Mesenchymal stem cell (in vitro differentiated cells and primary cell): ENCODE results near the gene ARHGEF1.

Experiments
- DNase-seq: peaks from one replicate; pipeline ENCODE4 v3.0.0-alpha.2; 2013
- H2AFZ ChIP-seq: one replicate; pipeline ENCODE4 v1.6.1; 2013; ENCODE audit warnings: low read depth, mild to moderate bottlenecking, control low read depth, inconsistent platforms, low read length, moderate library complexity
- H2AK5ac ChIP-seq: 2 replicates; pipeline ENCODE4 v1.6.1; 2013; ENCODE audit warnings: low read length, moderate library complexity, mild to moderate bottlenecking, inconsistent platforms; ENCODE audit not compliant: severe bottlenecking
- H2BK120ac ChIP-seq: one replicate; pipeline ENCODE4 v1.6.1; 2013; ENCODE audit warnings: low read depth, mild to moderate bottlenecking, inconsistent platforms, low read length, moderate library complexity
- H2BK12ac ChIP-seq, 2 experiments: one replicate each; pipeline ENCODE4 v1.6.1; 2013; ENCODE audit warnings: inconsistent platforms in 2 of 2, low read length in 2 of 2, mild to moderate bottlenecking in 2 of 2, moderate library complexity in 2 of 2, control low read depth in 1 of 2
- H2BK15ac ChIP-seq: one replicate; pipeline ENCODE4 v1.6.1; 2013; ENCODE audit warnings: mild to moderate bottlenecking, low read depth, inconsistent platforms; ENCODE audit not compliant: poor library complexity, severe bottlenecking
- H2BK5ac ChIP-seq: 2 replicates; pipeline ENCODE4 v1.6.1; 2013; ENCODE audit warnings: low read depth, mild to moderate bottlenecking, low read length, control low read depth, inconsistent platforms; ENCODE audit not compliant: poor library complexity, severe bottlenecking
- H3K14ac ChIP-seq, 2 experiments: one replicate each; pipeline ENCODE4 v1.6.1; 2013; ENCODE audit warnings: inconsistent platforms in 2 of 2, low read length in 2 of 2, control low read depth in 1 of 2, mild to moderate bottlenecking in 1 of 2, moderate library complexity in 1 of 2
- H3K18ac ChIP-seq, 2 experiments: one replicate each; pipeline ENCODE4 v1.6.1; 2013; ENCODE audit warnings: inconsistent platforms in 2 of 2, low read length in 2 of 2, control low read depth in 1 of 2, low read depth in 1 of 2, mild to moderate bottlenecking in 1 of 2
- H3K23ac ChIP-seq, 2 experiments: one replicate each; pipeline ENCODE4 v1.6.1; 2013; ENCODE audit warnings: inconsistent platforms in 2 of 2, low read length in 2 of 2, mild to moderate bottlenecking in 2 of 2, moderate library complexity in 2 of 2, control low read depth in 1 of 2
- H3K27ac ChIP-seq: 2 replicates; pipeline ENCODE4 v1.5.1; 2013; ENCODE audit warnings: mild to moderate bottlenecking, moderate library complexity, low read length, control low read depth, inconsistent platforms; ENCODE audit not compliant: poor library complexity, severe bottlenecking
- H3K27me3 ChIP-seq, 2 experiments: 2 replicates each; pipeline versions ENCODE4 v1.6.1 to v1.7.0; 2013; ENCODE audit warnings: low read length in 2 of 2, mild to moderate bottlenecking in 2 of 2, moderate library complexity in 2 of 2, control low read depth in 1 of 2, inconsistent platforms in 1 of 2; ENCODE audit not compliant: control insufficient read depth in 1 of 2, insufficient read depth in 1 of 2
- H3K36me3 ChIP-seq, 2 experiments: 2 replicates each; pipeline versions ENCODE4 v1.6.1 to v1.7.0; 2013; ENCODE audit warnings: low read length in 2 of 2, control low read depth in 1 of 2, inconsistent platforms in 1 of 2, low read depth in 1 of 2, mild to moderate bottlenecking in 1 of 2; ENCODE audit not compliant: insufficient read depth in 2 of 2, control insufficient read depth in 1 of 2
- H3K4ac ChIP-seq, 2 experiments: one replicate each; pipeline ENCODE4 v1.6.1; 2013; ENCODE audit warnings: inconsistent platforms in 2 of 2, low read length in 2 of 2, mild to moderate bottlenecking in 2 of 2, moderate library complexity in 2 of 2, control low read depth in 1 of 2, low read depth in 1 of 2
- H3K4me1 ChIP-seq: 2 replicates; pipeline ENCODE4 v1.6.1; 2013; ENCODE audit warnings: low read depth, low read length, control low read depth; ENCODE audit not compliant: control insufficient read depth, insufficient read depth
- H3K4me2 ChIP-seq: 2 replicates; pipeline ENCODE4 v1.6.1; 2013; ENCODE audit warnings: low read length, mild to moderate bottlenecking, inconsistent platforms; ENCODE audit not compliant: poor library complexity, severe bottlenecking
- H3K4me3 ChIP-seq, 2 experiments: 2 replicates each; pipeline versions ENCODE4 v1.5.1 to v1.7.0; 2013; ENCODE audit warnings: low read length in 2 of 2, mild to moderate bottlenecking in 2 of 2, control low read depth in 1 of 2, low read depth in 1 of 2; ENCODE audit not compliant: insufficient read depth in 1 of 2
- H3K79me1 ChIP-seq: replicated peaks from 2 replicates; pipeline ENCODE4 v1.6.1; 2013; ENCODE audit warnings: mild to moderate bottlenecking, control low read depth, low read length, inconsistent platforms; ENCODE audit not compliant: poor library complexity, severe bottlenecking
- H3K9ac ChIP-seq: 2 replicates; pipeline ENCODE4 v1.7.0; 2013; ENCODE audit warnings: mild to moderate bottlenecking, low read length, moderate library complexity
- H3K9me3 ChIP-seq: 2 replicates; pipeline ENCODE4 v1.7.0; 2013; ENCODE audit warnings: mild to moderate bottlenecking, low read length; ENCODE audit not compliant: control insufficient read depth
- H4K8ac ChIP-seq: one replicate; pipeline ENCODE4 v1.6.1; 2013; ENCODE audit warnings: inconsistent platforms, mild to moderate bottlenecking, low read length, moderate library complexity
- H4K91ac ChIP-seq: one replicate; pipeline ENCODE4 v1.6.1; 2013; ENCODE audit warnings: mild to moderate bottlenecking, low read length, inconsistent platforms
- WGBS: methylation state at CpG from one replicate; pipeline ENCODE4 v1.1.7; 2013; ENCODE audit warnings: mixed read lengths; 5-methylcytosine and 5-hydroxymethylcytosine counted together

The ARHGEF1 gene

DNA sequence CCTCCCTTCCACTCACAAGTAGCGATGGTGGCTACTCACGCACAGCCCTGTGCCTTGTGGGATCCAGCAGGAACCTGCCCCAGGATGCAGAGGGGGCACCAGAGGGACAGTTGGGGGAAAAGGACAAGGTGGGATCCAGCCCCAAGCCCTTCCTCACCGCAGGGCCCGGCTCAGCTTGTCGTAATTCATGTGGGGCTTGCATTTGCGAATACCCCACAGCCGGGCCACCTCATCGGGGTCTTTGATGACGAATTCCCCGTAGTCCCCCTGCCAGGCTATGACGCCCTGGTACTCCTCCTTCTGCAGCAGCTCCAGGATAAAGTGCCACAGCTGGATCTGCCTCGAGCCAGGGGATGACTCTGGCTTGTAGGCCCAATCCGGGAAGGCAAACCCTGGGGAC is 26.7 kb downstream of the ARHGEF1 start:
- Histone ChIP-seq H3K27ac (no peak overlapping the region), H2BK120ac (no peak overlapping the region), H4K8ac (no peak overlapping the region), H4K91ac (no peak overlapping the region), H3K4me3 (no peak overlapping the region), H3K9me3 (no peaks in the 10 kb centered on the region), H2AFZ (no peak overlapping the region), H2AK5ac (no peak overlapping the region), H3K9ac (no peak overlapping the region), H3K4ac (no peak overlapping the region), H3K18ac (no peak overlapping the region), H2BK15ac (no peak overlapping the region), H3K4me1 (peaks cover 22% of the 10 kb centered on the region), H3K36me3 (peaks cover 24 to 41% of the 10 kb centered on the region in 2 experiments), H3K79me1 (no peaks in the 10 kb centered on the region), H2BK5ac (no peak overlapping the region), H2BK12ac (no peak overlapping the region), H3K23ac (no peak overlapping the region), H3K4me2 (no peak overlapping the region), H3K27me3 (peaks cover 43 to 49% of the 10 kb centered on the region in 2 experiments), H3K14ac (no peak overlapping the region)
- 81% methylated on average over 13 of the region's 13 CpGs for WGBS
- no peak for DNase-seq

DNA sequence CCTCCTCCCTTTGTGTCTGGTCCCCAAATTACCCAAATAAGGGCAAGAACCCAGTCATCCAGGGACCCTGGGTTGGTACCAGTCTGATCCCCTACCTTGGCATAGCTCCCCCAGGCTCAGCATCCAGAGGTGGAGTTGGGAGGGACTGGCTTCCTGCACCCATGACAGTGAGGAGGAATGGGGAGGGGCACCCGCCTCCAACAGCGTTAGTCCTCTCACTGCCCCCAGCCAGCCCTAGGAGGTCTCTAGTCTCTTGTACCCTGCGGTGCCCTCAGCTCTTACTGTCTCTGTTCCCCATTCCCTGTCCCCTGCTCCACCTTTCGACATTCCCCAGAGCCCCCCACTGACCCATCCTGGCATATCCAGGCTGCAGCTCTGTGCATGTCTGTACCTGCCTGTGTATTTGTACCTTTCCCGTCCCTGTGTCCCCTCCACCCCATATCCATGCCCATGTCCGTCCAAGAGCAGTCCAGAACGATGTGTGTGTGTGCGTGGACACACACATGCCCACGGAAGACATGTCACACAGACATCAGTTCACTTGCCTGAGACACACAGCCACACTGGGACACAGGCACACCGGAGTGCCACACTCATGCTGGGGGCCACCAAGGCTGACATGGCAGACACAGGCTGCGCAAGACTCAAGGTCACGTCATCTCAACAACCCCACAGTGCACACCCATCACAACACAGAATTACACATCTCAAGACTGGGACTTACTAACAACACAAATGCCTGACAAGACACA is 27.4 kb downstream of the ARHGEF1 start:
- Histone ChIP-seq H2BK15ac (no peak overlapping the region), H3K27ac (no peak overlapping the region), H3K9me3 (no peaks in the 10 kb centered on the region), H4K91ac (no peak overlapping the region), H3K36me3 (peaks cover 17 to 34% of the 10 kb centered on the region in 2 experiments), H2BK12ac (no peak overlapping the region), H2AK5ac (no peak overlapping the region), H3K9ac (no peak overlapping the region), H3K79me1 (no peaks in the 10 kb centered on the region), H2AFZ (no peak overlapping the region), H4K8ac (no peak overlapping the region), H3K4me1 (peaks cover 23% of the 10 kb centered on the region), H3K4ac (no peak overlapping the region), H3K18ac (no peak overlapping the region), H2BK120ac (no peak overlapping the region), H3K14ac (no peak overlapping the region), H3K4me3 (no peak overlapping the region), H3K23ac (no peak overlapping the region), H2BK5ac (no peak overlapping the region), H3K4me2 (no peak overlapping the region), H3K27me3 (peaks cover 47 to 54% of the 10 kb centered on the region in 2 experiments)
- 82% methylated on average over 12 of the region's 12 CpGs for WGBS
- DNase-seq = no peak

DNA sequence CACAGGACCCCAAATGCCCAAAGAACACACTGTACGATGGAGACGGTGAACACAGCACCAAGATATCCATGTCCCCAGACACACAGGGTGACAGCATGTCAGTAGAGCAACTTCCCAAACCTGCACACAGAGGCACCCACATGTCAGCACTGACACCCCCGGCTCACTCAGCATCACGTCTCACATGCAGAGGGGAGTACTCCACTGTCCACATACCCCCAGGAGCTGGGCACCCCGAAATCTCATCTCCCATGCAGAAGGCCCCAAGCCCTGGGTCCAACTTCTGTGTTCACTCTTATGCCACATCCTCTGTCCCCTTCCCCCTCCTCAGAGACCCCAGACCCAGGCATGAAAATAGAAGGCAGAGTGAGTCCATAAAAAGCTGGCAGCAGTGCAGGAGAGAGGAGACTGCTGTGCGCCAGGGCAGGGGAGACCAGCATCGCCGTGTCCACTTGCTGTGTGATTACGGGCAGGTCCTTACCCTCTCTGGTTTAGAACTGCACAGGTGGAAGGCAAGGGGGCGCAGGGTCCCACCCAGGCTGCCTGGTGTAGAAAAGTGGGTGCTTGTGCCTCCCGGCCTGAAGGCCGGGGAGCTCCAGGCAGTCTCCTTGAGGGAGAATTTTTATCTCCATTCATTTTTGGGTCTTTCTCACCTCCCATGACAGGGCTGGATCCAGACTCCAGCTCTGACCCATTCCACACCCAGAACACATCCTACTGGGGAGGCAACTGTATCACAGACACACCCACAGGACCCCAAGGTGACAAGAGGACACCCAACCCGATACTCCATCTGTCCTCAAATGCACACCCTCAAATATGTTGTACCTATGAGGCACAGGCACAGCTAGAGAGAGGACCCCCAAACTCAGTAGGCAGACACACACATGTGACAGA is 28.3 kb downstream of the ARHGEF1 start:
- Histone ChIP-seq H3K27ac (no peak overlapping the region), H2BK120ac (no peak overlapping the region), H2AFZ (no peak overlapping the region), H2BK15ac (no peak overlapping the region), H3K23ac (no peak overlapping the region), H3K4me3 (no peak overlapping the region), H3K36me3 (peaks cover 9 to 26% of the 10 kb centered on the region in 2 experiments), H3K4me2 (no peak overlapping the region), H3K79me1 (no peaks in the 10 kb centered on the region), H3K27me3 (peaks cover 55 to 62% of the 10 kb centered on the region in 2 experiments), H3K9me3 (no peaks in the 10 kb centered on the region), H3K4ac (no peak overlapping the region), H3K18ac (no peak overlapping the region), H2BK12ac (no peak overlapping the region), H4K91ac (no peak overlapping the region), H2BK5ac (no peak overlapping the region), H3K14ac (no peak overlapping the region), H3K9ac (no peak overlapping the region), H4K8ac (no peak overlapping the region), H3K4me1 (peaks cover 23% of the 10 kb centered on the region), H2AK5ac (no peak overlapping the region)
- no peak for DNase-seq
- 79% methylated on average over 13 of the region's 13 CpGs for WGBS
